Upper lobe of right lung (tissue), 1 donor: ENCODE measurements around the gene GARRE1. TPM values are rescaled to one million over a fixed set of nuclear protein-coding genes. Genes with fewer than 3 reads are reported as not detected.
A peak's percentile ranks its signal among the peaks of the same experiment; 100 is the strongest.

Experiments
- ATAC-seq: fragments of 200-7000 bp; cut with Tn5 transposase; one replicate; pipeline ENCODE4 v1.9.1; 2020; ENCODE audit warnings: mild to moderate bottlenecking, moderate library complexity
- DNase-seq: peaks from one replicate; pipeline ENCODE4 v3.0.0-alpha.2; 2020
- H3K27ac ChIP-seq: fragments of 200-600 bp; one replicate; pipeline ENCODE4 v1.8.0; 2022
- H3K27me3 ChIP-seq: fragments of 200-600 bp; one replicate; pipeline ENCODE4 v1.8.0; 2022; ENCODE audit warnings: mild to moderate bottlenecking
- H3K36me3 ChIP-seq: fragments of 200-600 bp; one replicate; pipeline ENCODE4 v1.8.0; 2022
- H3K4me1 ChIP-seq: fragments of 200-600 bp; one replicate; pipeline ENCODE4 v1.8.0; 2022
- H3K4me3 ChIP-seq: fragments of 200-600 bp; one replicate; pipeline ENCODE4 v1.8.0; 2022; ENCODE audit warnings: mild to moderate bottlenecking
- H3K9me3 ChIP-seq: fragments of 200-600 bp; one replicate; pipeline ENCODE4 v1.8.0; 2022
- intact Hi-C: fragments of 100-400 bp; cut with DNase I; formaldehyde crosslinking; loops from one replicate; pipeline ENCODE4 v1.11.0; 2022
- total RNA-seq: library from RNA; stranded (reverse); fragmentation: NEBNext Ultra II Directional; extraction: Animal tissue kit (Norgen Biotek cat#: 25700); gene quantifications from one replicate; pipeline ENCODE4 v1.2.1, GENCODE V29; 2021
- TF ChIP-seq, protein P1 (sequence below): fragments of 200-600 bp; IDR thresholded peaks from one replicate; pipeline ENCODE4 v1.8.0; 2022; ENCODE audit warnings: antibody characterized with exemption
- donor health status: DM: no; HTN: yes; CAD: no; lungs with severe emphysema.

Gene GARRE1
- total RNA-seq, 1 donor from 2014 or later = 41.3 TPM

DNA sequence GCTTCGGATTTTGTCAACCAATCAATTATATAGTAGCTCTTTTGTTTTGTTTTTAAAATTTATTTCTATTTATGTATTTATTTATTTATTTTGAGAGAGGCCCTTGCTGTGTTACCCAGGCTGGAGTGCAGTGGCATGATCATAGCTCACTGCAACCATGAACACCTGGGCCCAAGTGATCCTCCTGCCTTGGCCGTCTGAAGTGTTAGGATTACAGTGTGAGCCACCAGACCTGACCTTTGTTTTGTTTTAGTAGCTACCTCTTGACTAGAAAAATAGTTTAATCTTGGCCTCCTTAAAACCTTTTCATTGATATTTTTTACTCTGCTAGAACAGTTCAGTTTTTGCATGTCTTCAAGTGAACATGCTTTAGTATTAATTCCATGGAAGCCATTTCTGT lies 15.1 kb downstream of the GARRE1 start:
- TF ChIP-seq, protein P1, sequence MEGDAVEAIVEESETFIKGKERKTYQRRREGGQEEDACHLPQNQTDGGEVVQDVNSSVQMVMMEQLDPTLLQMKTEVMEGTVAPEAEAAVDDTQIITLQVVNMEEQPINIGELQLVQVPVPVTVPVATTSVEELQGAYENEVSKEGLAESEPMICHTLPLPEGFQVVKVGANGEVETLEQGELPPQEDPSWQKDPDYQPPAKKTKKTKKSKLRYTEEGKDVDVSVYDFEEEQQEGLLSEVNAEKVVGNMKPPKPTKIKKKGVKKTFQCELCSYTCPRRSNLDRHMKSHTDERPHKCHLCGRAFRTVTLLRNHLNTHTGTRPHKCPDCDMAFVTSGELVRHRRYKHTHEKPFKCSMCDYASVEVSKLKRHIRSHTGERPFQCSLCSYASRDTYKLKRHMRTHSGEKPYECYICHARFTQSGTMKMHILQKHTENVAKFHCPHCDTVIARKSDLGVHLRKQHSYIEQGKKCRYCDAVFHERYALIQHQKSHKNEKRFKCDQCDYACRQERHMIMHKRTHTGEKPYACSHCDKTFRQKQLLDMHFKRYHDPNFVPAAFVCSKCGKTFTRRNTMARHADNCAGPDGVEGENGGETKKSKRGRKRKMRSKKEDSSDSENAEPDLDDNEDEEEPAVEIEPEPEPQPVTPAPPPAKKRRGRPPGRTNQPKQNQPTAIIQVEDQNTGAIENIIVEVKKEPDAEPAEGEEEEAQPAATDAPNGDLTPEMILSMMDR = no peak
- ATAC-seq (no peak), DNase-seq (no peak)
- no peaks in the 10 kb centered on the region for H3K27me3 ChIP-seq
- peak overlapping the region; percentile 71 for H3K27ac ChIP-seq
- no peaks in the 10 kb centered on the region for H3K36me3 ChIP-seq
- intact Hi-C loops = no loop called here
- no peaks in the 10 kb centered on the region for H3K9me3 ChIP-seq
- H3K4me1 ChIP-seq = peaks cover 49% of the 10 kb centered on the region
- peak overlapping the region; percentile 4 for H3K4me3 ChIP-seq

DNA sequence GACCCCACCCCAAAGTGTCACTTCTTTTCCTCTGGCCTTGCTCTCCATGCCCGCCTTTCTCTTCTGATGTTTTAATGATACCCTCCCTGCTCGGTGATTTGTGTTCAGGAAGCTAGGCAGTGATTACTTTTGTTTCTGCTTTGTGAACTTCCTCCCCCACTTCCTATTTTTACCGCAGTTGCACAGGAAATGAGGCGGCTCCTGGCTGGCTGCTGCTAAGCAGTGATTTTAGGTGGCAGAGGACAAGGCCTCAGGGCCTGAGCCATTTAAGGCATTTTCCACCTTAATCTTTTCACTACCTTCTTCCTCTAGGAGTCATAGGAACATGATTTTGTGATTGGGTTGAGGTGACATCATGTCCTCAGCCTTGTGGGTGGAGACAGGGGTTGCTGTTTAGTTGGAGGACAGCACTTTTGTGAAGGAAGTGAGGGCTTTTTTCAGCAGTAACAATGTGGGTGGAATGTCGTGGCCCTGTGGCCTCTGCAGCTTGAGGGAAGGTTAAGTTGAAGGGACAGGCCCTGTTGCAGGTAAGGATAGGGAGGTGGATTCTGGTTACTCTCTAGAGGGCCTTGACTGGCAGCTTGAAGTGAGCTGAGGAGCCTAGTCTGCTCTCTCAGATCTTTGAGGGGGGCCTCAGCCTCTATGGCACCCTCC lies 15.7 kb downstream of the GARRE1 start:
- Histone ChIP-seq H3K36me3 (no peaks in the 10 kb centered on the region), H3K4me1 (peaks cover 53% of the 10 kb centered on the region), H3K27me3 (no peaks in the 10 kb centered on the region), H3K4me3 (peak overlapping the region; percentile 4), H3K27ac (peak overlapping the region; percentile 71), H3K9me3 (no peaks in the 10 kb centered on the region)
- intact Hi-C loops = no loop called here
- DNase-seq (peak; percentile 70), ATAC-seq (peak; percentile 86)
- TF ChIP-seq, protein P1 = no peak

DNA sequence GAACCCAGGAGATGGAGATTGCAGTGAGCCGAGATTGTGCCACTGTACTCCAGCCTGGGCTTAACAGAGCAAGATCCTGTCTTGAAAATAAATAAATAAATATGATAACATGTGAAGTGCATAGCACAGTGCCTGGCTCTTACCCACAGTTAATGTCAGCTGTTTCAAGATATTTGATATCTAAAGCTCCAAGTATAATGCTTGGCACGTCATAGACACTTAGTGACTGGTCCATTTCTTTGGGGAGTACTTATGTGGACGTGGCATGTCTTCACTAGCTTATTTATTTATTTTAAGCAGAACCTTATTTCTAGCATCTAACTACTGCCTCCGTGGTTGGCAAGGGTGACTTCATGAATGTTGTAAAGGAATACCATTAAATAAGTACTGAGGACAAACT lies 18.8 kb downstream of the GARRE1 start:
- intact Hi-C loops = no loop called here
- ATAC-seq (no peak), DNase-seq (no peak)
- TF ChIP-seq, protein P1 = no peak
- Histone ChIP-seq H3K36me3 (no peaks in the 10 kb centered on the region), H3K4me1 (peaks cover 54% of the 10 kb centered on the region), H3K27me3 (no peaks in the 10 kb centered on the region), H3K9me3 (no peaks in the 10 kb centered on the region), H3K27ac (no peak overlapping the region), H3K4me3 (no peak overlapping the region)

DNA sequence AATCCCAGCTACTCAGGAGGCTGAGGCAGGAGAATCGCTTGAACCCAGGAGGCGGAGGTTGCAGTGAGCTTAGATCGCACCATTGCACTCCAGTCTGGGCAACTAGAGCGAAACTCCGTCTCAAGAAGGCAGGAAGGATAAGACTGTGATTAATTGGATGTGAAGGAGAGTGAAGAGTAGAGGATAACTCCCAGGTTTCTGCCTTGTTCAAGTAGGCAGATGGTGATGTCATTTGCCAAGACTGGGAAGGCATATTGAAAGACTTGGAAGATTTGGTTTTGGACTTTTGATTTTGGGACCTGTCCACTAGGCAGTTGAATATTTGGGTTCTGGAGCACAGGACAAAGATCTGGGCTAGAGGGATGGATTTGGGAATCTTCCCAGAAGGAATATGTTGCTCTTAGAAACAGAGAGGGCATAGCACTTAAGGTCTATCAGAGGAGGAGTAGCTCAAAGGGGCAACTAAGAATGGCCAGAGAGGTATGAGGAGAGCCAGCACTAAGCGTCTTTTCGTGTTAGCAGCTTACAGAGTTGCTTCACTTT lies 20.0 kb downstream of the GARRE1 start:
- Histone ChIP-seq H3K27ac (no peak overlapping the region), H3K36me3 (peaks cover 7% of the 10 kb centered on the region), H3K27me3 (no peaks in the 10 kb centered on the region), H3K4me3 (no peak overlapping the region), H3K9me3 (no peaks in the 10 kb centered on the region), H3K4me1 (peaks cover 43% of the 10 kb centered on the region)
- TF ChIP-seq, protein P1 = no peak
- ATAC-seq = no peak
- no peak for DNase-seq
- intact Hi-C loops = no loop called here

DNA sequence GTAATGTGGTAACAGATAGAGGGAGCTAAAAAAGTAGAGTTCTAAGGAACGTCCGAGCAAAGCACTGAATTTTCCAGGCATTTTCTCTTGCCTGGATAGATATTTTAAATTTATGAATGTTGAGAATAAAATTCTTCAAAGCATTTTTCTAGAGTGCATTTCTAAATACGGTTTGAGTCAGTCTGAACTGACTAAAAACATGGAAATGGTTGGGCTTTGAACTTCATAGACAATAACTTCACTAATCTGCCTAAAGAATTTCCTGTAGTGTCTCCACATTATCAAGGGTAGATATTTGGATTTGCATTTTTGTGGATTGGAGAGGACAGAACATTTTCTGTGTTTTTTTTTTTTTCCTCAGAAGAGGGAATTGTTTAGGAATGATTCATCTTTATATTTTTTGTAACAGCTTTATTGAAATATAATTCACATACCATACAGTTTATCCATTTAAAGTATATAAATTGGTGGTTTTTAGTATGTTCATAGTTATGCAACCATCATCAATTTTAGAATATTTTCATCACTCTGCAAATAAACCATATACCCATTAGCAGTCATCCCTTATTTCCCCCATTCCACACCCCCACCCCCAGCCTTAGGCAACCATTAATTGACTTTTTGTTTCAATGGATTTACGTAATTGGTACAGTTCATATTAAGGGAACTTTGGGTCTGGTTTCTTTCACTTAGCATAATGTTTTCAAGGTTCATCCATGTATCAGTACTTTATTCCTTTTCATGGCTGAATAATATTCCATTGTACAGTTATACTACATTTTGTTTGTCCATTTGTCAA lies 20.7 kb downstream of the GARRE1 start:
- H3K27ac ChIP-seq = no peak overlapping the region
- no peak for DNase-seq
- no peaks in the 10 kb centered on the region for H3K27me3 ChIP-seq
- intact Hi-C loops = no loop called here
- no peak overlapping the region for H3K4me3 ChIP-seq
- no peaks in the 10 kb centered on the region for H3K9me3 ChIP-seq
- H3K4me1 ChIP-seq = peaks cover 36% of the 10 kb centered on the region
- H3K36me3 ChIP-seq = peaks cover 7% of the 10 kb centered on the region
- no peak for ATAC-seq
- TF ChIP-seq, protein P1 = no peak
